ELR (cell line): ENCODE measurements around the gene PEDS1.
"Not testable (repeated sequence)": the region's sequence is repeated elsewhere in the genome, so short reads cannot be mapped to it uniquely, and the experiment has no call there.

ENCODE experiments used
- DNase-seq: peaks from one replicate; pipeline ENCODE4 v3.0.0-alpha.2; 2015; ENCODE audit warnings: low read depth

The PEDS1 gene

GRCh38 chr20:50190251-50191064 is 36.9 kb upstream of the PEDS1 start, which contains the start of gene CEBPB:
Gene CEBPB, plus strand, starts transcription at chr20:50190830. Its CDS starts 204 bp downstream, at chr20:50191034.
- peak; percentile 93 for DNase-seq

GRCh38 chr20:50189681-50190250 is 36.2 kb upstream of the PEDS1 start:
- DNase-seq: peak; percentile 29

DNA sequence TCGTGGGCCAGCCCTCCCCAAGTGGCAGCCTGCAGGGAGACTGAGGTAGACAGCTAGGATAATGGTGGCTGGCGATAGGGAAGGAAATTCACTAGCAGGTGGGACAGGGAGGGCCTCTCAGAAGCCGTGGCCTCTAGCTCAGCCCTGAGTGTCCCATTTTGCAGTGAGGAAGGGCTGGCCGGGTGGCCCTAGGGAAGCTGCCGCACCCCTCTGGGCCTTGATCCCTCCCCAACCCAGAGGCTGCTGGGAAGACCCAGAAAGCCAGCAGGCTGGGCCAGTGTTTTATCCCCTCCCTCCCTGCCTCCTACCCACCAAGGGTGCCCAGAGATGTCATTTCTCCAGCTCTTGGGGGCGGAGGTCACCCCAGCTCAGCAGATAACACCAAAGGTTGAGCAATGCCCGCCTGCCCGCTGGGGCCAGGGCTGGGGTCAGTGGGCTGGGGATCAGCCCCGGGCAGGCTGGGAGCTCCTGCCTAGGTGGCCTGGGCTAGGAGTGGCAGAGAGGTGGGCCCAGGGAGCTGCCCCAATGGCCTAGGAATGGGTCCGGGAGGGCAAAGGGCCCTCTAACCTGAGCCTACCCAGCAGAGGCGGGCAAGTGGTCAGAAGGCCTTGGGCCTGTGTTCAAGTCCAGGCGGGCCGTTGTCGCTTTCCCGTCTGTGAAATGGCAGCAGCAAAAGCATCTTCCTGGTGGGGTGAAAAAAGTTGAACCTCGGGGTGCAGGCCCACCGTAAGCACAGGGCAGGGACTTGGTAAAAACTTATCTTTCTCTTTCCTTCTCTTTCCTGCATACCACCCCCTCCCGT is 35.6 kb upstream of the PEDS1 start:
- DNase-seq: no peak

DNA sequence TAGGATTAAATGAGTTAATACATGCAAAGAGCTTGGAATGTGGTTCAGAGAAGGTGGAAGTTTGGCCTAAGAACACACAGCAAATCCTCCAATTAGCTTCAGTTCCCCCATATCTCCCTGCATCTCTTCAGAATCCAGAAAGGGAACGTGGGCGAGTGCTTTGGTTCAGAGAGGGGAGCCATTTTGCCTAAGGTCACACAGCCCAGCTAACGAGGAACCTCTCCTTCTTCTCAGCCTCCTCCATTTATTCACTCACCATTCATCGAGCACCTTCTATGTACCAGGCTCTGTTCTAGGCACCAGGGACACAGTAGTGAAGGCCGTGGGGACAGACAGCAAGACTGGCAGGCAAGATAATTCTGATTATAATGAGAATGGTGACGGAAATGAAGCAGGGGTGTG is 34.8 kb upstream of the PEDS1 start:
- DNase-seq: no peak

DNA sequence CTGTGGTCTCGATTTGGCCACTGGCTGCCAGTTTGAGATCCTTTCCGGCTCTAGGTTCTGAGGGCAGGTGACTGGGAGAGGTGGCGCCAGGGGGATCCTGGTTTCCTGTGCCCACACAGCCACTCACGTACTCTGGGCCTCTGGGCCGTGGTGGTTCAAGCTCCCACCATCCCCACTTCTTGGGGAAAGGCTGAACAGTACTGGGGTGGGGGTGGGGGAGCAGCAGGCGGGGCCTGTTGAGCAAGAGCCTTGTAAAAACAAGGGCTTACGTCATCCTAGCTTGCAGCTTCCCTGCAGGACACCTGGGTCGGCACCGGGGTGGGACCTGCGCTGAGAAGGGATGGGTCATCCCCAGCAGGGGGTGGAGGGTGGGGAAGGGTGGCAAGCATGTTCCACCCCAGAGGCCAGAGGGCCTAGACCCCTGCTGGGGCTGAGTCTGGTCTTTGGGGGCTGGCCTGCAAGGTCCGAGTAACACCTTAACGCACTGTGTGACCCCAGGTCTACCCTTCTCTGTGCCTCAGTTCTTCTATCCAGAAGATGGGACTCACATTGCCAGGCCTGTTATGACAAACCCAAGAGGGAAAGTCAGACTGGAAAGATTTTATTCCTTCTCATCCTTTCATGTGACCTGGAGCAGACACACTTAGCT is 34.0 kb upstream of the PEDS1 start:
- peak; percentile 47 for DNase-seq

- no peak for DNase-seq
These were observed 33.5 kb upstream of the PEDS1 start for GRCh38 chr20:50186987-50187402.

DNA sequence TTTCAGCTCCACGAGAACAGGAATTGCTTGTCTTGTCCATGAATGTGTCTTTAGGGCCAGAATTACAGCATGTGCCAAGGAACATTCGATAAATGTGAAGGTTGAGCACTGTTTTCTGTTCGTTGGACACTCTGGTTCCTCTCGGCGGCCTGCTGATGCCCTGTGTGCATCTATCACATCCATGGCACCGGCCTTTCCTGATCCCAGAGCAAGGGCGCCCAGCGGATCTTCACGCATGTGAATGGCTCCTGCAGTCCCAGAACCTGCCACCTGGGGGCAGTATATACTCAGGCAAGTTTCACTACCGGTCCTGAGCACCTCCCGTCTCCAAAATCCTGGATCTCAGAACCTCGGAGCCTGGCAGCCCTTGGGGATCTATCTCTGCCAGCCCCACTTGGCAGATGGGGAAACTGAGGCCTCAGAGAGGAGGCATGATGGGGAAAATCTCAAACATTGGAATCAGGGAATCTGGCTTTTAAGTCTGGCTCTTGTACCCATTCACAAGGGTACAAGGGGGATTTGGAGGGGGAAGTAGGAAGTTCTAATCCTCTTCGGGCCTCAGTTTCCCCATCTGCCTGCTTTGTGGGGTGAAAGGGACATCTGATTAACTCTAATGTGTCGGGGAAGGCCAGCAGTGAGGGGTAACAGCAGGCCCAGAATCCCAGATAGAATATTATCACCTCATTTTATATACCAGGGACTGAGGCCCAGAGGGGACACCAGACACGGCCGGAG is 32.8 kb upstream of the PEDS1 start:
- peak; percentile 92 for DNase-seq

GRCh38 chr20:50185426-50185825 is 31.9 kb upstream of the PEDS1 start:
- no peak for DNase-seq

GRCh38 chr20:50182346-50182745 is 28.8 kb upstream of the PEDS1 start:
- DNase-seq: no peak

- no peak for DNase-seq
These were observed 27.8 kb upstream of the PEDS1 start for GRCh38 chr20:50181344-50181743.

- DNase-seq: not testable (repeated sequence)
These were observed 25.1 kb upstream of the PEDS1 start for GRCh38 chr20:50178672-50179071.

- DNase-seq: no peak
These were observed 22.7 kb upstream of the PEDS1 start for GRCh38 chr20:50175938-50176933.

- DNase-seq: no peak
These were observed 20.9 kb upstream of the PEDS1 start for GRCh38 chr20:50174456-50174855.

GRCh38 chr20:50172347-50173013 is 19.0 kb upstream of the PEDS1 start:
- peak; percentile 87 for DNase-seq

GRCh38 chr20:50170549-50171220 is 17.2 kb upstream of the PEDS1 start:
- no peak for DNase-seq

GRCh38 chr20:50169329-50169823 is 15.9 kb upstream of the PEDS1 start:
- peak; percentile 86 for DNase-seq

DNA sequence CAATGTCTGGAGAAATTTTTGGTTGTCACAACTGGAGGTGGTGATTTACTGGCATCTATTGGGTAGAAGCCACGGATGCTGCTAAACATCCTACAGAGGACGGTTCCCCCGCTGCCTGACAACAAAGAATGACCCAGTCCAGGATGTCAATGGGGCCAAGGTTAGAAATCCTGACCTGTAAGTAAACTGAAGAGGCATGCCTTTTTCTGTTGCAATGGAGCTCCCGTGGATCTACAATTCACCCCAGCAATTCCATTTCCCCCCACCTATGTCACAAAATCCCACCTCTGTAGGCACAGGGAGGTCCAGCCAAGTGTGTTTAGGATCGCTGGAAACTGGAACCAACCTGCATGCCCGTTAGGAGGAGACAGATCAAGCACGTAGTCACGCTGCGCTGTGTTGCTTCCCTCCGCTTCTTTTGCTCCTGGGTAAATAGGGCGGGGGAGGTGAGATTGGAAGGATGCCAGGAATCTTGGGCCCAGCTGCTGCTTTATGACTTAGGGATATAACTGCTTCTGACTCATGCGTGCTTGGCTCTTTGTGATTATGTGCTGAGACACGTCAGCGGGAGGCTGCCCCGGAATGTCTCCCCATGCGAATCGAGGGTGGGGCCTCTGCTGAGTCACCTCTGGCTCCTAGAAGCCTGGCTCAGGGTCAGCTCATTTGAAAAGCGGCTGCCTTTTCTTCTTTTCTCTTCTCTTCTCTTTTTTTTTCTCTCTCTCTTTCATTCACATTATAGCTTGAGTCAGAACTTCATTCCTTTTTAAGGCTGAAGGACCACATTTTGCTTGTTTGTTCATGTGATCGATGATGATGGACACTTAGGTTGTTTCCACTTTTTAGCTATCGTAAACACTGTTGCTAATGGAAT is 12.4 kb upstream of the PEDS1 start:
- peak; percentile 100 for DNase-seq
